GM19025 (cell line): ENCODE data around the gene HMCN2.

Experiments used
- ATAC-seq: cut with Tn5 transposase; IDR thresholded peaks from one replicate; pipeline ENCODE4 v1.9.1; 2021; ENCODE audit warnings: mild to moderate bottlenecking, low read depth, moderate library complexity; ENCODE audit not compliant: unreplicated experiment

The HMCN2 gene

DNA sequence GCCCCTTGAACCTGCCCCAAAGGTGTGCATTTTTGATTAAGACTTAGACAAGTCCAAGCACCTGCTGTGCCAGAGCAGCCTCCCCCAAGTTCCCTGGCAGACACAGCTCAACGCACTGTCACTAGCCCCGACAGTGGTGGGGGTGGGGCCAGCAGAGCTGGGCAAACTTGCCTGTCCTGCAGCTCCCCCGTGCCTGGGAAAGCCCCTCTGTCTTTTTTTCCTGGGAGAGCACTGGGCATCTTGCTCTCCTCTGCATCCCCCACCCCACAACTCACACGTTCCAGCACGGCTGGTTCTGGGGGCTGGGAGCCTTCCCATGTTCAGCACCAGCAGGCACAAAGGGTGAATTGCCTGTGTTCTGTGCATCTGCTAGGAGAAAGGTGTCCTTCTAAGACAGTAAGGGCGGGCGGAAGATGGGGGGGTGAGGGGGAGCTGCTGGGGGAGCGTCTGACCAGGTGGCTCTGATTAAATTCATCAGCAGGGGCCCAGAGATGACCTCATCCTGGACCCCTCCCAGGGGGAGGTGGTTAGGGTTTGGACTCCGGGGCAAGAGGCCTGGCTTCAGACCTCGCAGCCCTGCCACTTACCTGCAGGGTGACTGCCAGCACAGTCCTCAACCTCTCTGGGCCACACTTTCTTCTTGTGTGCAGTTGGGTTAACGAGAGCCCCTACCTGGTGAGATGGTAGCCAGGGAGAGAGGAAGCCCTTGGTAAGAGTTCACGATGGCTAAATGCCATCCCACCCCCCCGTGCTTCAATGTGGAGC is 23.5 kb downstream of the HMCN2 start:
- ATAC-seq: no peak

DNA sequence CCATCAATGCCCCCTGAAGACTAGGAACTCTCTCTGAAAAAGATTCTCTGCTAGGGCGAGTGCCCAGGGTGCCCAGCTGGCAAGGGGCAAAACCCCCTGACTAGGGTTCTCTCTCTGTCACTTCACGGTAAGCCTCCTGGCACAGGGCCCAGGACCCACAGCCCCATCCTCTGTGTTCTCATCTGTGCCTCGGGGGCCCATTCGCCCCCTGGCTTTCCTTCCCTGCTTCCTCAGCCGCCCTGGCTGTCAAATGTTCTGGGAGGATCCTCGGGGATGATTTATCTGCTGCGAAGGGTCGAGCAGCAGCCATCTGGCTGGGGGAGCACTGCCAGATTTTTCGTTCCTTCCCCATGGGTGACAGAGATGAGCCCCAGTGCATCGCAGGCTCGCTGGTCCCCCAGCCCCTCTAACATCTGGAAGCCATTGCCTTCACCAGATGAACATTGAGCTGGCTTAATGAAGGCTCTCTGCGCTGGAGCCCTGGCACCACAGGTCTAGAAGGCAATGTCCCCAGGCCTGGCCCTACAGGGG is 24.2 kb downstream of the HMCN2 start:
- ATAC-seq: no peak

DNA sequence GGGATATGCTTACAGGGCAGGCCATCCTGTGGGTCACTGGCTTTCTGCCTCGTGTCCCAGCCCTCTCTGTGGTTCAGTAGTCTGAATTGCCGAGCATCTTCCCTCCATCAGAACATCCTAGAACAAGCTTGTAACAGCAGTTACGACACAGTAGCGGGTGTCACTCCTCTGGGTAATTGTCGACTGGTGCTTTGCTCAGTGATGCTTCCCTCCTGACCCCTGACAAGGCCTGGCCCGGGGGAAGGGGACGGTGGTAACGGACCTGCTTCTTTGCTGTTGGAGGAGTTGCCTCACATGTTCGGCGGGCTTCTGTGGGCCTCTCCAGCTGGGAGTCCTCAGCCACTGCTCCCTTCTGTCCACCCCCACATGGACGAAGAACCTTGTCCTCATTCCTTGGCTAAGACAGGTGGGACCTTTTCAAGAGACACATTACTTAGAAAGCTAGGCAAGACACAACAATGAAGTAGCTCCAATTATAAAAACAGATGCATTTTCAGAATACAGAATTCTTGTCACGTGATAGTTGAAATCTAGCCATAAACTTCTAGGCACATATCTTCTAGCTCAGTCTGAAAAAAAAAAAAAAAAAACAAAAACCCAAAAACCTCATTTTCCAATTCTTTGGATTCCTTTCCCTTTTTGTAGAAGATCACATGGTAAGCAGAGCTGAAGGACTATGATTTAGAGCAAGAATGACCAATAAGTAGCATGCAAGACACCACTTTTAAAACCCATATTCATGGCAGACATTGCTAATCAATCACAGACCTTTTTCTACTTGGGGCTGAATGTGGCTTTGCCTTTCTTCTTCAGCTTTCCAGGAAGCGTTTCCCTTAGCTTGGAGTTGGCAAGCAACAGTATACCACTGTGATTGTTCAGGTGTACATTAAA is 25.0 kb downstream of the HMCN2 start:
- ATAC-seq: no peak

DNA sequence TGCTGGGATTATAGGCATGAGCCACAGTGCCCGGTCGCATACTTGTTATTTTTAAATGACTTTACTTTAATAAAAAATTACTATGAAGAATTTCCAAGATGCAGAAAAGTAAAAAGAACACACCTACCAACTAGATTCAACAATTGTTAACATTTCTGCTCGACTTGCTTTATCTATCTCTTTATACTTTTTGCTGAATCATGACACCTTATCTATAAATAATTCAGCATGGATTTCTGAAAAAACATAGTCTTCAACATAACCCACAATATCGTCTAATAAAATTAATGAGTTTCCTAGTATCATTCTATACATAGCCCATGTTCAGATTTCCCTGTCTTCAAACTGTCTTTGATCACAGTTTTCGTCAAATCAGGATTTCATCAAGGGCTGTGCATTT is 25.9 kb downstream of the HMCN2 start:
- no peak for ATAC-seq

DNA sequence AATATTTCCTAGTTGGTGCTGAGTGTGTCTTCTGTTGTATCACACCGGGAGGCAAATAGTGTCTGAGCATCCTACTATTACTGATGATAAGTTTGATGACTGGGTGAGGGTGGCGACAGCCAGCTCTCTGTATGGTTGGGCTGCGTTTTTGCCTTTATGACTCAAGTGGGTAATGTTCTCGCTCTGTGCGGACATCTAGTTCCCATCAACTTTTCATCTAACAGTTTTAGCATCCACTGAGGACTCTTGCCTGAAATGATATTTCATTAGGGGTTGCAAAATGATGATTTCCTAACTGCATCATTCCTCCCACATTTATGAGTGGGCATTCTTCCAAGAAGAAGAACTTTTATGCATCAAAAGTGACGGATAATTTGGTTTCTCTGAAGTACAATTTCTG is 26.5 kb downstream of the HMCN2 start:
- no peak for ATAC-seq

DNA sequence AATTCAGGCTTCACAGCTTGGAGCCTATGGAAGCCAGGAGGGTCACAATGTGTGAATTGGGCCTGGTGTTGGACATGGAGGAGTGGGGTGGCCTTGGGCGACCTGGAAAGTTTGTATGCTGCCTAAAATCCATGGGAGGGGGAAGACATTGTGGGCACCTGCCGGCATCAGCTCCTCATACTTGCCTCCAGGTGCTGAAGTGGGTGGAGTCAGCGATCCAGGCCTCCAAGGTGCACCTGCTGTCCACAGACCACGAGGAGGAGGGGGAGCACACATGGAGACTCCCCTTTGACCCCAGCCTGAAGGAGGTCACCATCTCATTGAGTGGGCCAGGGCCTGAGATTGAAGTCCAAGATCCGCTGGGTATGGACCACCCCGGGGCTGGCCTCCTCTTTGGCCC is 29.1 kb downstream of the HMCN2 start:
- ATAC-seq: no peak

DNA sequence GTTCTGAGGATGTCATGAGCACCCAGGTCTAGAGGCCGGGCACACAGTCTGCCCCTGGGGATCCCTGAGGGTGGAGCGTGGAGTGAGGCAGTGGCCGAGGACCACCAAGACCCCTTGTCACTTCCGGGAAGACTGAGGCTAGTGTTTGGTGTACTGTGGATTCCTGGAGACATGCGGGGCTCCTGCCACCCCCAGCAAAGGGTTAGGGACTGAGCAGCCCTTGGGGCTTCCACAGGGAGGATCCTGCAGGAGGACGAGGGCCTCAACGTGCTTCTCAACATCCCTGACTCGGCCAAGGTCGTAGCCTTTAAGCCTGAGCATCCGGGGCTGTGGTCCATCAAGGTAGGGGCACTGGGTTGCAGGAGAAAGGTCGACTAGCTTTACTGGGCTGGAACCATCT is 29.9 kb downstream of the HMCN2 start:
- no peak for ATAC-seq

DNA sequence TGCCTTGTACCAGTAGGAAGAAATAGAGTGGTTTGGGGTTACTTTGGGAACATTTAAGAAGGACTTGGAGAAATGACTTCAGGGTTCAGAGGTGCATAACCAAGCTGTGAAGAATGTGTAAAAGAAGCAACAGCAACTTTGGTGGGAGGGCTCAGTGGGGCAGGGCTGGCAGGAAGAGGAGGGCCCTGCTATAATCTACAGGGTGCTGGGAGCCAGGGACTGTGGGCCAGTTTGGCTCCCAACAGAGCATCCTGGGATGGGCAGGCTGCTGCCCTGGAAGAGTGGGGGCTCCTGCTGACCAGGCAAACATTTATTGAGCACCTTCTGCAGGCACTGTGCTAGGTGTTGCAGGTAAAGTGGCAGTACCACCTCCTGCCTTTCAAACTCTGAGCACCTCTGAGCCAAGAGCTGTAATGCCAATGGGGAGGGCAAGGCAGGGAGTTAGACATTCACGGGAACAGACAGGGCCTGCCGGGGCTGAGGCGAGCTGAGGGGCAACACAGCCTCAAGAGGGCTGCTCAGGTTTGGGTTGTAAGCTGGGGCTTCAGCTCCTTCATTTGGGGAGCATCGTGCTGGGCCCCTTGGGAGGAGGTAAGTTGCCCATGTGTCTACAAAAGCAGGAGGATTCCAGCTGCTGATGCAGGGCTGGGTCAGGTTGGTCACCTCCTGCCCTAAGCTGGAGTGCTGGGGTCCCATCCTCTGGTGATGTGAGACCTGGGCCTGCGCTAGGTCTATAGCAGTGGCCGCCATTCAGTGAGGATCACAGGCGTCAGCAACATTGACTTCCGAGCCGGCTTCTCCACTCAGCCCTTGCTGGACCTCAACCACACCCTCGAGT is 30.6 kb downstream of the HMCN2 start:
- ATAC-seq: no peak

DNA sequence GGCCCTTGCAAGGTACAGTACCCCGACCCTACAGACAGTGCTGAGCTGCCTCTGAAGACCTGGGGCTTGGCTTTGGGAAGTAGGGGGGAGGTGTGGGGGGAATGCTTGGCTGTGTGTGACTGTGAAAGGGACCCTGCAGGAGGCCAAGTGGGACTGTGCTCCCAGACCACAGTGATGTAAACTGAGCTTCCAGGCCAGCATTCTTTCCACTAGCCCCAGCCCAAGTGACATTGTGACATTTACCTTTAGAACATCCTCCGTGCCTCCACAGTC is 31.2 kb downstream of the HMCN2 start:
- no peak for ATAC-seq

DNA sequence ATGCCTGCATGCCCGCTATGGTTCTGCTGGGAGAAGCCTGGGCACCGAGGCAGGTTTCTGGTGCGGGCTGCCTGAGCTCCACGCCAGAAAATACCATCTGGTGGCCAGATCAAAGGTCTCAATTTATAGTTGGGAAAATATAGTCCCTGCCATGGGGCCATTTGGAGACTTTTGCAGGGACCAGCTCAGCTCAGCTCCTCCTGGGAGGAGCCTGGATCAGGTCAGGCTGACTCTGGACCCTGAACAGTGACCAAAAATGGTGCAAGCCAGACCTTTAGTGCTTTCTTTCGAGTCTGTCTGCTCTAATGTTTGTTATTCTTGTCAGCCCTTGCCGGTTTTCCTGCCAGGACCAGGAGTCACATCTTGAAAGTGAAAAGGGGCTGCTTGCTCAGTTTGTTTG is 31.8 kb downstream of the HMCN2 start:
- no peak for ATAC-seq

DNA sequence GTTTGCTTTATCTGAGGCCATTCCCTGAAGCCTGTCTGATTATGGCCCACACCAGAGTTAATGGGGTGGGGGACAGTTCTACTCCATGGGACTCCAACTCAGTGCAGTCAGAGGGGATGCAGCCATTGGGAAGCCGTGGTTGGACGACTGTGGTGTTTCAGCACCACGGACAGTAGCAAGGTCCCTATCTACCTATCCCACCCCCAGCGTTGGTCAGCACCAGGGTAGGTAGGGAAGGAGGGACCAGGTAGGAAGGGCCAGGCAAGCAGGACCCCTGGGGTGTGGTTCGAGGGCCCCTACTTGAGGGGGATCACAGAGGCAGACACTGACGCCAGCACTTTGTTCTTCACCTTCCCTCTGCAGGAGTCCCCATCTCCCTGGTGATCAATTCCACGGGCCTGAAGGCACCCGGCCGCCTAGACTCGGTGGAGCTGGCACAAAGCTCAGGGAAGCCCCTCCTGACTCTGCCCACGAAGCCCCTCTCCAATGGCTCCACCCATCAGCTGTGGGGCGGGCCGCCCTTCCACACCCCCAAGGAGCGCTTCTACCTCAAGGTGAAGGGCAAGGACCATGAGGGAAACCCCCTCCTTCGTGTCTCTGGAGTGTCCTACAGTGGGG is 33.2 kb downstream of the HMCN2 start:
- no peak for ATAC-seq

DNA sequence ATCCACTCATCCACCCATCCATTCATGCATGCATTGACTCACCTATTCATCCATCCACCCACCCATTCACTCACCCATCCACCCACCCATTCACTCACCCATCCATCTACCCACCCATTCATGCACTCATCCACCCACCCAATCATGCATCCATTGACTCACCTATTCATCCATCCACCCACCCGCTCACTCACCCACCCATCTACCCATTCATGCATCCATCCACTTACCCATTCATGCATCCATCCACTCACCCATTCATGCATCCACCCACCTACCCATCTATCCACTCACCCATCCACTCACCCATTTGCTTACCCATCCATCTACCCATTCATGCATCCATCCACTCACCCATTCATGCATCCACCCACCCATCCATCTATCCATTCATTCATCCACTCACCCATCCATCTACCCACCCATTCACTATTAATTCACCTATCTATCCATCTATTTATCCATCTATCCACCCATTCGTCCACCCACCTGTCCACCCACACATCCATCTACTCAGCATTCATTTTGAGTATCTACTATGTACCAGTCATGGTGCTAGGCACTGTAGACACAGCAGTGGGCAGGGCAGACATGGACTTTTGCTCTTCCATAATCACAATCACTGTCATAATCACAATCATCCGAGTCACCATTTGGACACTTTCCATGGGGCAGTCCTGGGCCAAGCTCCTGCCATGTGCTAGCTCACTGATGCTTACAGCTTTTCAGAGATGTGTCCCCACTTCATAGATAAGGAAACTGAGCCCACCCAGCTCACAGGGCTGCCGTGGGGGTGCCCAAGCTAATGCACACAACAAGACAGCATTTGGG is 34.4 kb downstream of the HMCN2 start:
- no peak for ATAC-seq

DNA sequence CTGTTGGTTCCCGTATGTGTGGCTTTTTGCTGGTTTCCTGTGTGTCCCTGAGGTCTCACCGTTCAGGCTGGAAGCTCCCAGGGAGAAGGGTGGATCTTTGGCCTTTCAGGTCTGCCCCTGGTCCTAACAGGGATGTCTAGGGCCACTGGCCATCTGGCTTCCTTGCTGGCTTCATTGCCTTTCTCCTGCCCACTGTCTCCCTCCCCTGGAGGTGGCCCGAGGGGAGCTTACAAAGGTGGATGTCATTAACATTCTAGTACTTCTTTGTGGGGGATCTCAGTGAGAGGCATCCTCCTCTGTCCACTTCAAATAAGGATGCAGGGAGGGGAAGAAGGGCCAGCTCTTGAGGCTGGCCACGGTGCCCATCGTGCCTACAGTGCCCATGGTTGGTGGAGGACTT is 35.2 kb downstream of the HMCN2 start:
- no peak for ATAC-seq

DNA sequence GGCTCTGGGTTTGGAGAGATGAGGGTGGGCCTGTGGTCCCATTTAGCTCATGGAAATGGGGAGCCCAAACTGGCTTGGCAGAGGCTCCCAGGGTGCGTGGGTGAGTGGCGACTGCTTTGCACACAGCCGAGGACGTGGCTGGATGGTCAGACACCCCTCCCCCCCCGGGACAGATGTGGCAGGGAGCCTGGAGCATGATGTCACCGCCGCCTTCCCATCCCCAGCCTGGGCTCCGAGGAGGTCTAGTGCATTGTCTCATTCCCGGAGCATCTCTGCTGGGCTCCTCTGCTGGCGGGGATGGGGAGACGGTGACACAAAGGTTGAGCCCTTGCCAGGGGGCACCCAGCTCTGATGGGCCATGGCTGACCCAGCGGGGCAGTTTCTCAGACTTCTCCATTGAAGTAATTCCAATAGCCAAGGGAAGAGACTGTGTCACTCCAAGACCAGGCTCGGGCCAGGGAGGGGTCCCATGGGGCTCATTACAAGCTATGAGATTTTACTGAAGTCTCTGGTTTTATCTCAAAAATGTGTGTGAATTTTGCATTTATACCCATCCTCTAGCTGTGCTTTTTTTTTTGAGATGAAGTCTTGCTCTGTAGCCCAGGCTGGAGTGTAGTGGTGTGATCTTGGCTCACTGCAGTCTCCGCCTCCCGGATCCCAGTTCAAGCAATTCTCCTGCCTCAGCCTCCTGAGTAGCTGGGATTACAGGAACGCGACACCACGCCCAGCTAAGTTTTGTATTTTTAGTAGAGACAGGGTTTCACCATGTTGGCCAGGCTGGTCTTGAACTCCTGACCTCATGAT is 36.1 kb downstream of the HMCN2 start:
- no peak for ATAC-seq

DNA sequence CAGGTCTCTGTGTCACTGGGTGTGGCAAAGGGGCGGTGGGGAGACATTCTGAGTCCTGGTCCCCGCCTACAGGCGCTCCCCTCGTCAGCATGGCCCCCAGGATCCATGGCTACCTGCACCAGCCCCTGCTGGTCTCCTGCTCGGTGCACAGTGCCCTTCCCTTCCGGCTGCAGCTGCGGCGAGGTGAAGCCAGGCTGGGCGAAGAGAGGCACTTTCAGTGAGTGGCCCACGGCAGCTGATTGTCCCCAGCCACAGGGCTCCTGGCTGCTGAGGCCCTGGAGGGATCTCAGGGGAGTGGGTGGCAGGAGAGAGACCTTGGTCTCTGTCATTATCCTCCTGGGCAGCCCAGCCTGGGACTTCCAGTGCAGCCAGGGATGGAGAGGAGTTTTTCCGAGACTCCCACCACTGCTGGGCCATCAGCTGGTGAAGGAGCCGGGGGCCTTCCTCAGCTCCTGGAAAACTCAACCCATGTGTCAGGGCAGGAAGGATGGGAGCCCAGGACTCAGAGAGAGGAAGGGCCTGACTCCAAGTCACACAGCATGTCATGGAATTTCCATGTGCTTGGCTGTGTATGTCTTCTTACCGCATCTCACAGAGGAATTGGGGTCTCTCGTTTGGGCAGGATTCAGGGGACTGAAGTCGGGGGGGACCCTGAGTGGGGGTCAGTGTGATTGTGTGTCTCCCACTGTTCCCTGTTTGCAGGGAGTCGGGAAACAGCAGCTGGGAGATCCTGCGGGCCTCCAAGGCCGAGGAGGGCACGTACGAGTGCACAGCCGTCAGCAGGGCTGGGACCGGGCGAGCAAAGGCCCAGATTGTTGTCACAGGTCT is 37.4 kb downstream of the HMCN2 start:
- no peak for ATAC-seq

DNA sequence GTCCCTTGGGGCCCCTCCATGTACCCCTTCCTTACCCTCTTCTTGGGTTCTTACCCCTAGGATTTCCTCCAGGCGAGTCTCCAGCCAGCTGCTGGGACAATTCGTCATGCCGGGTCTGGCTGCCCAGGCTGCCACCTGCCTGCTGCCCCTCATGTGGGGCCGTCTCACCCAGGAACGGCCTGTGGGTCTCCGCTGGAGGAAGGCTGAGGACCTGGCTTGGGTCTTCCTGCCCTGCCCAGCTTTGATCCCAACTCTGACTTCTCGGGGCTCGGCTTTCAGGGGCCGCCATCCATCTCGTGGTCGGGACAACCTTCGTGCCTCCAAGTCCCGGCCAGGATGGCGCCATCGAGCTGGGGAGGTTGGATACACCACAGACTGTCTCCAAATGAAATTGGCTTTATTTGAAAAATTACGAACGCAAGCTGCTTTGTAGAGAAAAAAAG is 38.1 kb downstream of the HMCN2 start:
- no peak for ATAC-seq

DNA sequence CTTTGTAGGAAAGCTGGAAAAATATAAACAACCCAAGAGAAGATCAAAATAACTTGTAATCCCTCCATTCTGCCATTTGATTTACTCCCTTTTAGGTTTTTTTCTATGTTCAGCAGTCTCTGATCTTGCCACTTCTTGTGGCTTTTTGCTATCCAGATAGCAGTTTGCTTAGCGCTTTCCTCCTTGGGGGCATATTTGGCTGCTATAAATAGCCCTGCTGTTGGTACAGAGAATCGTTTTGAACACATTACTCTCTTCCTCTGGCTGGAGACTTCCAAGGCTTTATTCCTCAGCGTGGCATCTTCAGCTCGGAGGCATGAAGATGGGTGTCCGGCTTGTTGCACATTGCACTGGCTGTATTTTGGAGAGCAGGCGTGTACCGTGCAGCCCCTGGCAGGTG is 38.6 kb downstream of the HMCN2 start:
- no peak for ATAC-seq

DNA sequence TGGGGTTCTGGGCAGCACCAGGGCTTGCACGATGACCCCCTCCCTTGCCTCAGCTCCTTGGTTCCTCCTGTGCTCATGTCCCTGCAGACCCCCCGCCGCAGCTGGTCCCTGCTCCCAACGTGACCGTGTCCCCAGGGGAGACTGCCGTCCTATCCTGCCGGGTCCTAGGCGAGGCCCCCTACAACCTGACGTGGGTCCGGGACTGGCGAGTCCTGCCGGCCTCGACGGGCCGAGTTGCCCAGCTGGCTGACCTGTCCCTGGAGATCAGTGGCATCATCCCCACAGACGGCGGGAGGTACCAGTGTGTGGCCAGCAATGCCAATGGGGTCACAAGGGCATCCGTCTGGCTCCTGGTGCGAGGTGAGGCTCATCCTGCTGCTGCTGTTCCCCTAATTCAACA is 39.1 kb downstream of the HMCN2 start:
- ATAC-seq: no peak
